GM21367 (cell line): ENCODE results near the gene ADCY1.

Experiments
- ATAC-seq: cut with Tn5 transposase; IDR thresholded peaks from one replicate; pipeline ENCODE4 v1.9.1; 2021; ENCODE audit not compliant: unreplicated experiment

Gene ADCY1

GRCh38 chr7:45576249-45576929, 2.2 kb downstream of the ADCY1 start:
- no peak for ATAC-seq

- ATAC-seq = no peak
These were observed 3.9 kb downstream of the ADCY1 start for GRCh38 chr7:45578022-45578421.

- ATAC-seq = no peak
These were observed 4.3 kb downstream of the ADCY1 start for GRCh38 chr7:45578467-45578866.

GRCh38 chr7:45579391-45579801, 5.2 kb downstream of the ADCY1 start:
- no peak for ATAC-seq

GRCh38 chr7:45580053-45580872, 6.1 kb downstream of the ADCY1 start:
- ATAC-seq = no peak

GRCh38 chr7:45581271-45581780, 7.2 kb downstream of the ADCY1 start:
- no peak for ATAC-seq

- ATAC-seq = no peak
These were observed 8.1 kb downstream of the ADCY1 start for GRCh38 chr7:45582136-45582749.

- no peak for ATAC-seq
These were observed 8.7 kb downstream of the ADCY1 start for GRCh38 chr7:45582868-45583277.

- ATAC-seq = no peak
These were observed 9.1 kb downstream of the ADCY1 start for GRCh38 chr7:45583296-45583695.

GRCh38 chr7:45584261-45585210, 10.4 kb downstream of the ADCY1 start:
- ATAC-seq = no peak

- ATAC-seq = no peak
These were observed 11.5 kb downstream of the ADCY1 start for GRCh38 chr7:45585628-45586027.

- ATAC-seq = no peak
These were observed 12.7 kb downstream of the ADCY1 start for GRCh38 chr7:45586542-45587520.

GRCh38 chr7:45588466-45588865, 14.3 kb downstream of the ADCY1 start:
- ATAC-seq = no peak

GRCh38 chr7:45589061-45589460, 14.9 kb downstream of the ADCY1 start:
- no peak for ATAC-seq

GRCh38 chr7:45589915-45590678, 15.9 kb downstream of the ADCY1 start:
- ATAC-seq = no peak

GRCh38 chr7:45590679-45591057, 16.5 kb downstream of the ADCY1 start:
- ATAC-seq = no peak

GRCh38 chr7:45591101-45591906, 17.1 kb downstream of the ADCY1 start:
- ATAC-seq = no peak
